Osteoblast (primary cell): Measurements from ENCODE around the gene CALHM4. TPM values are rescaled to one million over a fixed set of nuclear protein-coding genes. Genes with fewer than 3 reads are reported as not detected.

Source experiments
- DNase-seq: peaks from one replicate; pipeline ENCODE4 v3.0.0; 2011; ENCODE audit warnings: low spot score, mixed read lengths; ENCODE audit not compliant: insufficient read length; ENCODE audit errors: missing footprints
- H2AFZ ChIP-seq: 2 replicates; pipeline ENCODE4 v1.6.0; 2011; ENCODE audit warnings: mild to moderate bottlenecking, low read length
- H3K27ac ChIP-seq: 2 replicates; pipeline ENCODE4 v1.5.1; 2011; ENCODE audit warnings: mild to moderate bottlenecking, low read depth, low read length, moderate library complexity
- H3K27me3 ChIP-seq: 2 replicates; pipeline ENCODE4 v1.6.0; 2012; ENCODE audit warnings: mild to moderate bottlenecking, control low read depth, inconsistent platforms, low read length, moderate library complexity; ENCODE audit not compliant: insufficient read depth
- H3K36me3 ChIP-seq: 2 replicates; pipeline ENCODE4 v1.5.1; 2011; ENCODE audit warnings: mild to moderate bottlenecking, low read length, control low read depth, moderate library complexity; ENCODE audit not compliant: insufficient read depth
- H3K4me1 ChIP-seq: 2 replicates; pipeline ENCODE4 v1.5.1; 2011; ENCODE audit warnings: mild to moderate bottlenecking, low read length, control low read depth, moderate library complexity; ENCODE audit not compliant: insufficient read depth
- H3K4me2 ChIP-seq: 2 replicates; pipeline ENCODE4 v1.6.0; 2011; ENCODE audit warnings: mild to moderate bottlenecking, low read length; ENCODE audit not compliant: insufficient read depth
- H3K4me3 ChIP-seq: fragments of 200-600 bp; sonication (generic); 3 replicates; pipeline ENCODE4 v1.5.1; 2012; ENCODE audit warnings: mild to moderate bottlenecking, low read length, inconsistent platforms; ENCODE audit not compliant: insufficient read depth
- H3K79me2 ChIP-seq: 2 replicates; pipeline ENCODE4 v1.6.0; 2012; ENCODE audit warnings: mild to moderate bottlenecking, low read length, control low read depth, inconsistent platforms; ENCODE audit not compliant: insufficient read depth
- H3K9me3 ChIP-seq: 2 replicates; pipeline ENCODE4 v1.5.1; 2011; ENCODE audit warnings: low read depth, low read length, control low read depth
- H4K20me1 ChIP-seq: 2 replicates; pipeline ENCODE4 v1.6.0; 2012; ENCODE audit warnings: mild to moderate bottlenecking, low read length, control low read depth; ENCODE audit not compliant: insufficient read depth
- CTCF ChIP-seq: IDR thresholded peaks from 2 replicates; pipeline ENCODE4 v1.5.1; 2011; ENCODE audit warnings: mild to moderate bottlenecking, low read depth, low read length, moderate library complexity; ENCODE audit errors: extremely low read depth
- total RNA-seq: library from RNA; depleted of rRNA; stranded (reverse); fragments of >200 nt; gene quantifications from 2 replicates; pipeline ENCODE4 v1.2.3, GENCODE V29; 2012

Gene CALHM4
- total RNA-seq, 1 donor: not detected

DNA sequence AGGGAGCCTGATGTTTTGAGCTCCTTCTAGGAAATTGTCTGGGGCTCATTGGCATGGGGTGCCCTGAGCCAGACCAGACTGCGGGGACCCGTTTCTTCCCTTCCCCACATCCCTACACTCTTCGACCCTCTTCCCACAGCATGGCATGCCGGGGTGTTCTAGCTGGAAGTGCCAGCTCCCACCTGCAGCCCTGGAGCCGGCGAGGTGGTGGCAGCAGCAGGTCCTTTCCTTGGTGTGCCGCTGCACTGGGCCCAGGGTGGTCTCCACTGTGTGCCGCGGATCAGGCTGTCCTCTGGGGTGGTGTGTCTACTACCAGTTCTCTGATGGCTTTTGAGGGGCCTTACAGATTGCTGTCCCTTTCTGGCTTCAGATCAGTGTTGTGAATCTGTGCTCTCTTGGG, 10.3 kb downstream of the CALHM4 start:
- no peak for TF ChIP-seq CTCF
- H3K4me2 ChIP-seq: no peak overlapping the region
- no peaks in the 10 kb centered on the region for H3K36me3 ChIP-seq
- no peak overlapping the region for H3K27ac ChIP-seq
- DNase-seq: no peak
- no peaks in the 10 kb centered on the region for H3K27me3 ChIP-seq
- H2AFZ ChIP-seq: peak overlapping the region; percentile 90
- H3K9me3 ChIP-seq: no peaks in the 10 kb centered on the region
- H4K20me1 ChIP-seq: no peaks in the 10 kb centered on the region
- H3K79me2 ChIP-seq: no peaks in the 10 kb centered on the region
- H3K4me1 ChIP-seq: peaks cover 22% of the 10 kb centered on the region
- no peak overlapping the region for H3K4me3 ChIP-seq

- peak; percentile 82 for DNase-seq
- peak overlapping the region; percentile 75 for H3K4me2 ChIP-seq
Observed at GRCh38 chr6:116564311-116564710, 10.8 kb downstream of the CALHM4 start.

GRCh38 chr6:116564921-116565872, 11.6 kb downstream of the CALHM4 start:
- H3K4me1 ChIP-seq: peaks cover 26% of the 10 kb centered on the region
- H4K20me1 ChIP-seq: no peaks in the 10 kb centered on the region
- H3K79me2 ChIP-seq: peaks cover 9% of the 10 kb centered on the region
- no peak for TF ChIP-seq CTCF
- H3K4me3 ChIP-seq: peak overlapping the region; percentile 66
- H3K9me3 ChIP-seq: no peaks in the 10 kb centered on the region
- peak overlapping the region; percentile 64 for H3K27ac ChIP-seq
- H3K4me2 ChIP-seq: peak overlapping the region; percentile 75
- no peaks in the 10 kb centered on the region for H3K36me3 ChIP-seq
- H3K27me3 ChIP-seq: no peaks in the 10 kb centered on the region
- H2AFZ ChIP-seq: peak overlapping the region; percentile 90
- DNase-seq: peak; percentile 37

More at GRCh38 chr6:116564311-116564710, 10.8 kb downstream of the CALHM4 start:
- no peaks in the 10 kb centered on the region for H3K27me3 ChIP-seq
- no peaks in the 10 kb centered on the region for H3K9me3 ChIP-seq
- no peaks in the 10 kb centered on the region for H3K36me3 ChIP-seq
- peaks cover 1% of the 10 kb centered on the region for H3K79me2 ChIP-seq
- peak overlapping the region; percentile 64 for H3K27ac ChIP-seq
- no peak overlapping the region for H3K4me3 ChIP-seq
- H2AFZ ChIP-seq: peak overlapping the region; percentile 90
- H3K4me1 ChIP-seq: peaks cover 21% of the 10 kb centered on the region
- TF ChIP-seq CTCF: no peak
- H4K20me1 ChIP-seq: no peaks in the 10 kb centered on the region

DNA sequence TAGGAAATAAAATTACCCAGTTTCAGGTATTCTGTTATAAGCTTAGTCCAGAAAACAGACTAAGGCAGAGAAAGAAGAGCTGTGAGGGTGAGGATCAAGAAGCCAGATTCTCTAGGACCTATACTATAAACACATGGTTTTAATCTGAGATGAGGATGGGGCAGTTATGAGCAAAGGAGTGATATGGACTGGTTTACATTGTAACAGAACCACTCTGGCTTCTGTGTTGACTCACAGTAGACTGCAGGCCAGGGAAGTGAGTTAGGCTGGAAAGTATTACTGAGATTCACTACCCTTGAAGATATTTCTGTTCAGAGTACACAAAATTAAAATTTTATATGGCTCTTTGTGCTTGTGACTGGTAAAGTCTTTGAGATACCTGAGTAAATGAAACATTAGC, 14.6 kb downstream of the CALHM4 start:
- Histone ChIP-seq H4K20me1 (no peaks in the 10 kb centered on the region), H3K79me2 (peaks cover 34% of the 10 kb centered on the region), H3K27ac (no peak overlapping the region), H3K4me1 (peaks cover 31% of the 10 kb centered on the region), H3K4me2 (no peak overlapping the region), H2AFZ (no peak overlapping the region), H3K9me3 (no peaks in the 10 kb centered on the region), H3K27me3 (no peaks in the 10 kb centered on the region), H3K36me3 (no peaks in the 10 kb centered on the region), H3K4me3 (no peak overlapping the region)
- peak; percentile 43 for DNase-seq
- no peak for TF ChIP-seq CTCF
